ENCODE results near the gene BUD13. TPM values are rescaled to one million over a fixed set of nuclear protein-coding genes. Genes with fewer than 3 reads are reported as not detected.

BUD13 gene
- total RNA-seq, 1 experiment from 2014 or later = 21.7 TPM

DNA sequence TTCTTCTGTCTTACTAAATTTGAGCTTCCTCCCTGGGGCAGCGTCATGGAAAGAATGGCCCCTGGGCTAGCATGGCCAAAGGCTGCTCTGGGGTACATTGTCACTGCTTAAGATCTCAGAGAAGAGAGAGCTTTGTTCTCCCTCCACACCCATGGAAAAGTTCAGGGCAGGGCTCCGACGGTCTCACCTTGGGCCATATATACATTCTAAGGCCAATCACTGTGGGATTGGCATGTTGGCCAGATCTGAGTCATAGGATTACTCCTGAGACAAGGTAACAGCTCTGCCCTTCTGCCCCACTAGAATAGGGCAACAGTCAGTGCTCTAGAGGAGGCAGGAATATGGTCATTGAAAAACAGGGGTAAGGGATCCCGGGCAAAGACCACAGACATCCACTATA, 56.2 kb downstream of the BUD13 start:
- no peak for DNase-seq (ENCODE audit: low spot score)

- no peak for DNase-seq (ENCODE audit: low spot score)
Observed at GRCh38 chr11:116715383-116715782, 57.4 kb downstream of the BUD13 start.

DNA sequence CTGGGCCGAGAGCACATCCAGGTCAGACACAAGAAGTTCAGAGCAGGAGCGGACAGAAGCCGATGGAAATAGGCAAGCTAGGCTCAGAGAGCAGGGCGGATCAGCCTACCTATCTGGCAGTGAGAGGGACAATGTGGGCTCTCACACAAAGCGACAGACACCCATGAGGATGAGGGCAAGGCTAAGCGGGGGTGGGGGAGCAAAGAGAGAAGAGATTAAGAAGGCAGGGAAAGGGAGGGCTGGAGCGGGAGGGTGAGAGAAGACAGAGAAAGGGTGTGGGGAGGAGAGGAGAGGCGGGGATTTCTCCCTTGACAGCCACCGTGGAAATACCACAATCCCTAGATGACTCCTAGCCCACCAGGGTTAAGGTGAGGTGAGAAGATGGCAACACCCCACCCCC, 57.9 kb downstream of the BUD13 start:
- no peak for DNase-seq (ENCODE audit: low spot score)

DNA sequence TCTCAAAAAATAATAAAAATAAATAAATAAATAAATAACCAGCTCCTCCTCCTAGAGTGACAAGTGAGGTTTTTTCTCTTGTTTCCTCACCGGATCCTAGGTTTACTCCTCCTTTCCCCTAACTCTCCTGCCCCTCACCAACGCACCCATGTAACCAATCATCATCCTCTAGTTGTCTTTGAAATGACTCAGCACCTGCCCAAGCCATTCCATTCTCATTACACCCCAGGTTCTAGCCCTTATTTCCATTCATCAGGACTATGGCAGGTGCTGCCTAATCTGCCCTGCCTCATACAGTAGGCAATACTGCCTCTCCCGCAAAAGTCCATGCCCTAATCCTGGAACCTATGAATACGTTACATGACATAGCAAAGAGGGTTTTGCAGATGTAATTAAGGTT, 60.4 kb downstream of the BUD13 start:
- no peak for DNase-seq (ENCODE audit: low spot score)

DNA sequence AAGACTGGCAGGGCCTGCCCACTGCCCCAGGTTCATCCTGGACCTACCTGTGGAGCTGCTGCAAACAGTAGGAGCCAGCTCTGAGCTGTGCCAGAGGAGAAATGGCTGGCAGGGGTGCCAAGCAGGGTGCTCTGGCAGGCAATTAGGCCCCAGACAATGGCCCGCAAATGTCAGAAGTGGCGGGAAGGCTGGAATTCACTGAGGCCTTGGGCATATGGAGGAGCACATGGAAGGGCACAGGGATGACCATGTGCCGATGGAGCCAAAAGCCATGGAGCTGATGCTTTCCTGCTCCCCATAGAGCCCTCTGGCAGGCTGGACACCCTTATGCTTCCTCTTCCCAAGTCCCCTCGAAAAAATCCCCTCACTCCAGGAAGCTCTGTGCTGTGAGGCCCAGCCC, 62.0 kb downstream of the BUD13 start:
- no peak for DNase-seq (ENCODE audit: low spot score)

DNA sequence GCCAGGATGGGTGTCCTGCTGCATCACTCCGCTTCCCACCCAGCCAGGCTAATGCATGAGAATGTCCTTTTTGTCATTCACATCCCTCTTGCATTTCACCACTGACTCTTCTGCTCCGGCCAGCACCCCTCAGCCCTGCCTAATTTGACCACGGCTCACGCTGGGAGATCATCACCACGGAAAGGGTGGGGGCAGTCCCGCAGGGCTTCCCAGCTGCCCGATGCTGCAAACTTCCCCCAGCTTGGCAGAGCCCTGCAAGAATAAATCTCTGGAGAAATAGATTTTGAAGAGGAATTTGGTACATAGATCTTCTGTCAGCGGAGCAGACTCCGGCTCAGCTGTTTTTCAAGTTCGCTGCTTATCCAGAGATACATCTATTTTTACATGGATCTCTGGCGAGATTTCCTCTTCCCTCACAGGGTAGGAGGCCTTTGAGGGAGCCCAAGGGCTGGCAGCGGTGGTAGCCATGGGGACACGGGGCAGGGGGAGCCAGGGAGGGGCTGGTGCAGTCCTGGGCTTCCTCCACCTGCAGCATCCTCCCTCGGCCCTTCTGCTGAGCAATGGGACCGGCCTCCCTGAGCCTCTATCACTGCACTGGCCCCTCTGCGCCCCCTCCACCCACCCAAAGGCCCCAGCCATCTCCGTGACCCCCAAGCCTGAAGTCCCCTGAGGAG, 62.6 kb downstream of the BUD13 start:
- no peak for DNase-seq (ENCODE audit: low spot score)

DNA sequence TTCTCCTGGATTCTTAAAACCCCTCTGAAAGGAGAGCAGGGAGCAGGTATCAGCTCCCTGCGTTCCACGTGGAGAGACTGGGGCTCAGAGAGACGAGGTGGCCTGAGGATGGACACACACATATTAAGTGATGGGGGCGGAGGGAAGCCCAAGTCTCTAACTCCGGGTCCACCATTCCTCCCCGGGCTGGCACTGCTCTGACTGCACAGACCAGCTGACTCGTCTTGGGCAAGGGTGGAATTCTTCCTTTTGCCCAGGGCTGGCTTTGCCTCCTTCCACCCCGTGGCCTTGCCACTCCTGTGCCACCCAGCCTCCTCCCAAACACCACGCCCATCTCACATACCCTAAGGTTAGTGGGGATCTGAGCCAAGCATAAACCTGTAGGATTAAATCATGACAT, 65.0 kb downstream of the BUD13 start:
- no peak for DNase-seq (ENCODE audit: low spot score)

GRCh38 chr11:116707161-116707629, 65.6 kb downstream of the BUD13 start:
- peak; percentile 16 for DNase-seq (ENCODE audit: low spot score)

GRCh38 chr11:116703421-116703820, 69.4 kb downstream of the BUD13 start:
- DNase-seq (ENCODE audit: low spot score) = no peak

GRCh38 chr11:116702772-116703385, 69.9 kb downstream of the BUD13 start:
- DNase-seq (ENCODE audit: low spot score) = no peak

GRCh38 chr11:116701876-116702275, 70.9 kb downstream of the BUD13 start:
- DNase-seq (ENCODE audit: low spot score) = no peak

DNA sequence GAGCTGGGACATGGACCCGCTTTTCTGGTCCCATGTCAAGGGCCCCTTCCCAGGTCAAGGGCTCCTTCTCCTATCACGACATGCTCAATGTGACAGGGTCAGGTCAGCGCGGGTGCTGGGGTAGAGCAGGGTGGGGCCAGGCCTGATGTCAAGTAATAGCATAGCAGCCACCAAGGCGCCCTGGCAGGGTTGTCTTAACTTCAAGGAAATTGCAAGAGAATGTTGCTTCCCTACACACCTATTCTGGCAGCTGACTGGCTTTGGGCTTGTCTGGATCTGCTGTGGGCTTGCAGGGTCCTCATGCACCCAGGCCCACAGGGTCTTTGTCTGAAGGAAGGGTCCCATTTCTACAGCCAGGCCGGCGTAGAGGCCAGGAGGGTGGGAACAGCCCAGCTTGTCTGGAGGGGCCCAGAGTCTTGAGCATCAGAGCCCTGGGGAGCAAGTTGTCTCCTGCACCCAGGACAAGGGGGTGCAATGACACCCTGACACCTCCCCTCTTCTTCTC, 71.4 kb downstream of the BUD13 start:
- DNase-seq (ENCODE audit: low spot score) = no peak

DNA sequence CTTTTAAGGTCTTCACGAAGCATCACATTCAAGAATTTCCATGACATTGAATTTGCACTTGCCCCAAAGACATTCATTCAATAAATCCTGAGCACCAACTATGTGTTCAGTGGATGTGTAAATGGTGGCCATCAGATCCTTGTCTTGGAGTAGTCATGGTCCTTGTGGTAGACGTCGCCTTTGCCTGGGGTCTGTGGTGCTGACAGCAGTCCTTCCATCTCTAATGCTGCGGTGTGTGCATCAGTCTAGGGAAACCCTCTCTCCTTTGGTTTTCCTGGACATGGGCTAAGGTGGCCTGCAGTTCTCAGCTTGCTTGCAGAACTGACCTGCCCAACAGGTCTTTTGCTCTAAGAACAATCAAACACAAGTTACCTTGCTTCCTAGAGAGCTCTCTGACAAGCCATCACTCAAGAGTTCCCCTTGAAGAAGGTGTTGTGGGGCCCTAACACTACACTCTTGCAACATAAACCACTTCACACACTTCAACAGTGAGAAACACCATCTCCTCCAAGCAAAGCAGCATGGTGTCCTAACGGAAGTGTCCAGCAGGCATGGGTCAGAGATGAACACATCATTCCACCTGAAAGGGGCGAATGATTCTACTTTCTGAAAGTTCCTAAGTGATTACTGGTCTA, 72.1 kb downstream of the BUD13 start:
- no peak for DNase-seq (ENCODE audit: low spot score)

Other genes starting within 250 kb of the BUD13 start
- gene ZPR1, start 15.0 kb upstream of the BUD13 start, total RNA-seq (2014; rRNA removed; shearing (Covaris generic)) = 56.3 and 60.7 TPM in 2 replicates
- not detected in 2 replicates for gene APOA5, start 18.9 kb upstream of the BUD13 start, total RNA-seq (2014; rRNA removed; shearing (Covaris generic))
- not detected in 2 replicates for gene APOA4, start 50.3 kb upstream of the BUD13 start, total RNA-seq (2014; rRNA removed; shearing (Covaris generic))
- not detected in 2 replicates for gene APOC3, start 56.9 kb upstream of the BUD13 start, total RNA-seq (2014; rRNA removed; shearing (Covaris generic))
- not detected in 2 replicates for gene APOA1, start 64.6 kb upstream of the BUD13 start, total RNA-seq (2014; rRNA removed; shearing (Covaris generic))

All from HT-29 (cell line).